Activated CD4-positive, alpha-beta T cell treated with anti-CD3 and anti-CD28 coated beads, Interleukin-2, amount 10 ng/mL, durations not matched to agents 24 days and 14 days (primary cell): ENCODE data around the gene CARD19. TPM values are rescaled to one million over a fixed set of nuclear protein-coding genes. Genes with fewer than 3 reads are reported as not detected.

ENCODE experiments used
- DNase-seq: peaks from one replicate; pipeline ENCODE4 v3.0.0; 2022
- H3K27ac Mint-ChIP-seq: one replicate; pipeline ENCODE4 v1.8.0; 2022; ENCODE audit warnings: mild to moderate bottlenecking, mixed read lengths
- H3K27me3 Mint-ChIP-seq: one replicate; pipeline ENCODE4 v1.8.0; 2022; ENCODE audit warnings: mixed read lengths
- H3K36me3 Mint-ChIP-seq: one replicate; pipeline ENCODE4 v1.8.0; 2022; ENCODE audit warnings: low read depth, mild to moderate bottlenecking, mixed read lengths
- H3K4me1 Mint-ChIP-seq: one replicate; pipeline ENCODE4 v1.8.0; 2021; ENCODE audit warnings: mixed read lengths
- H3K4me3 Mint-ChIP-seq: one replicate; pipeline ENCODE4 v1.8.0; 2022; ENCODE audit warnings: mild to moderate bottlenecking, moderate library complexity, mixed read lengths
- H3K9me3 Mint-ChIP-seq: one replicate; pipeline ENCODE4 v1.8.0; 2021; ENCODE audit warnings: mixed read lengths
- intact Hi-C: fragments of 100-400 bp; cut with micrococcal nuclease; formaldehyde crosslinking; loops from one replicate; pipeline ENCODE4 v1.15.1; 2023
- total RNA-seq: library from RNA; stranded (reverse); gene quantifications from 2 replicates; pipeline ENCODE4 v1.2.3, GENCODE V29; 2022

CARD19 gene
- total RNA-seq, 1 donor from 2014 or later, result 44.0 TPM

- H3K9me3 Mint-ChIP-seq, result no peaks in the 10 kb centered on the region
- no peak for DNase-seq
- H3K36me3 Mint-ChIP-seq, result peaks cover 35% of the 10 kb centered on the region
- H3K4me3 Mint-ChIP-seq, result no peak overlapping the region
- intact Hi-C loops, result no loop called here
- H3K4me1 Mint-ChIP-seq, result peaks cover 24% of the 10 kb centered on the region
- H3K27ac Mint-ChIP-seq, result peak overlapping the region; percentile 48
- H3K27me3 Mint-ChIP-seq, result no peaks in the 10 kb centered on the region
Measured at GRCh38 chr9:93118863-93119702, 23.1 kb downstream of the CARD19 start.

- intact Hi-C loops, result no loop called here
- Mint-ChIP-seq H3K27me3 (no peaks in the 10 kb centered on the region), H3K4me3 (no peak overlapping the region), H3K36me3 (peaks cover 40% of the 10 kb centered on the region), H3K4me1 (peaks cover 24% of the 10 kb centered on the region), H3K27ac (peak overlapping the region; percentile 45), H3K9me3 (no peaks in the 10 kb centered on the region)
- DNase-seq, result no peak
Measured at GRCh38 chr9:93119703-93119952, 23.6 kb downstream of the CARD19 start.

GRCh38 chr9:93119953-93120845, 24.2 kb downstream of the CARD19 start:
- H3K27me3 Mint-ChIP-seq, result no peaks in the 10 kb centered on the region
- DNase-seq, result peak; percentile 78
- peaks cover 21% of the 10 kb centered on the region for H3K4me1 Mint-ChIP-seq
- intact Hi-C loops, result no loop called here
- H3K27ac Mint-ChIP-seq, result peak overlapping the region; percentile 45
- H3K9me3 Mint-ChIP-seq, result no peaks in the 10 kb centered on the region
- H3K36me3 Mint-ChIP-seq, result peaks cover 45% of the 10 kb centered on the region
- H3K4me3 Mint-ChIP-seq, result no peak overlapping the region

GRCh38 chr9:93120846-93121315, 24.9 kb downstream of the CARD19 start:
- Mint-ChIP-seq H3K4me1 (peaks cover 23% of the 10 kb centered on the region), H3K4me3 (no peak overlapping the region), H3K36me3 (peaks cover 49% of the 10 kb centered on the region), H3K27me3 (no peaks in the 10 kb centered on the region), H3K27ac (no peak overlapping the region), H3K9me3 (no peaks in the 10 kb centered on the region)
- DNase-seq, result no peak
- intact Hi-C loops, result no loop called here

GRCh38 chr9:93121316-93122241, 25.6 kb downstream of the CARD19 start:
- intact Hi-C loops, result no loop called here
- H3K27ac Mint-ChIP-seq, result no peak overlapping the region
- H3K4me3 Mint-ChIP-seq, result no peak overlapping the region
- no peaks in the 10 kb centered on the region for H3K27me3 Mint-ChIP-seq
- H3K36me3 Mint-ChIP-seq, result peaks cover 55% of the 10 kb centered on the region
- DNase-seq, result no peak
- H3K9me3 Mint-ChIP-seq, result no peaks in the 10 kb centered on the region
- peaks cover 29% of the 10 kb centered on the region for H3K4me1 Mint-ChIP-seq

GRCh38 chr9:93122721-93123221, 26.8 kb downstream of the CARD19 start:
- DNase-seq, result no peak
- Mint-ChIP-seq H3K36me3 (peaks cover 58% of the 10 kb centered on the region), H3K4me1 (peaks cover 40% of the 10 kb centered on the region), H3K27ac (peak overlapping the region; percentile 24), H3K4me3 (no peak overlapping the region), H3K27me3 (no peaks in the 10 kb centered on the region), H3K9me3 (no peaks in the 10 kb centered on the region)
- intact Hi-C loops, result no loop called here

GRCh38 chr9:93123561-93124283, 27.7 kb downstream of the CARD19 start:
- H3K36me3 Mint-ChIP-seq, result peaks cover 57% of the 10 kb centered on the region
- H3K4me3 Mint-ChIP-seq, result no peak overlapping the region
- H3K9me3 Mint-ChIP-seq, result no peaks in the 10 kb centered on the region
- intact Hi-C loops, result no loop called here
- DNase-seq, result no peak
- H3K27me3 Mint-ChIP-seq, result no peaks in the 10 kb centered on the region
- H3K4me1 Mint-ChIP-seq, result peaks cover 46% of the 10 kb centered on the region
- H3K27ac Mint-ChIP-seq, result no peak overlapping the region

GRCh38 chr9:93124793-93125192, 28.8 kb downstream of the CARD19 start:
- Mint-ChIP-seq H3K27ac (no peak overlapping the region), H3K27me3 (no peaks in the 10 kb centered on the region), H3K4me3 (no peak overlapping the region), H3K4me1 (peaks cover 46% of the 10 kb centered on the region), H3K36me3 (peaks cover 58% of the 10 kb centered on the region), H3K9me3 (no peaks in the 10 kb centered on the region)
- intact Hi-C loops, result no loop called here
- no peak for DNase-seq

GRCh38 chr9:93125331-93125894, 29.4 kb downstream of the CARD19 start:
- Mint-ChIP-seq H3K36me3 (peaks cover 53% of the 10 kb centered on the region), H3K9me3 (no peaks in the 10 kb centered on the region), H3K27me3 (no peaks in the 10 kb centered on the region), H3K4me1 (peaks cover 43% of the 10 kb centered on the region), H3K4me3 (no peak overlapping the region), H3K27ac (peak overlapping the region; percentile 83)
- DNase-seq, result no peak
- intact Hi-C loops, result no loop called here

- peak overlapping the region; percentile 83 for H3K27ac Mint-ChIP-seq
- no peaks in the 10 kb centered on the region for H3K9me3 Mint-ChIP-seq
- peak overlapping the region; percentile 35 for H3K4me3 Mint-ChIP-seq
- no peaks in the 10 kb centered on the region for H3K27me3 Mint-ChIP-seq
- intact Hi-C loops, result no loop called here
- peaks cover 41% of the 10 kb centered on the region for H3K4me1 Mint-ChIP-seq
- DNase-seq, result no peak
- peaks cover 59% of the 10 kb centered on the region for H3K36me3 Mint-ChIP-seq
Measured at GRCh38 chr9:93126151-93126781, 30.2 kb downstream of the CARD19 start.

GRCh38 chr9:93126825-93127368, 30.9 kb downstream of the CARD19 start:
- peak overlapping the region; percentile 55 for H3K4me3 Mint-ChIP-seq

GRCh38 chr9:93127395-93127911, 31.4 kb downstream of the CARD19 start:
- intact Hi-C loops, result no loop called here
- Mint-ChIP-seq H3K9me3 (no peaks in the 10 kb centered on the region), H3K27me3 (no peaks in the 10 kb centered on the region), H3K27ac (peak overlapping the region; percentile 76), H3K4me1 (peaks cover 52% of the 10 kb centered on the region), H3K36me3 (peaks cover 62% of the 10 kb centered on the region), H3K4me3 (peak overlapping the region; percentile 55)
- DNase-seq, result no peak

More at GRCh38 chr9:93126825-93127368, 30.9 kb downstream of the CARD19 start:
- intact Hi-C loops, result no loop called here
- DNase-seq, result no peak
- peaks cover 62% of the 10 kb centered on the region for H3K36me3 Mint-ChIP-seq
- H3K9me3 Mint-ChIP-seq, result no peaks in the 10 kb centered on the region
- peak overlapping the region; percentile 76 for H3K27ac Mint-ChIP-seq
- H3K4me1 Mint-ChIP-seq, result peaks cover 47% of the 10 kb centered on the region
- no peaks in the 10 kb centered on the region for H3K27me3 Mint-ChIP-seq
